ENCODE measurements around the gene PRCP.

The PRCP gene

GRCh38 chr11:82810738-82811137 is 89.5 kb downstream of the PRCP start:
- H3K27me3 ChIP-seq (replicated peaks; ENCODE audit: control insufficient read depth, insufficient read depth, low read length) = no peaks in the 10 kb centered on the region; the same call in 1 of the 2 replicates
- no peaks in the 10 kb centered on the region for H3K36me3 ChIP-seq (ENCODE audit: control insufficient read depth, insufficient read depth, low read length)
- no peak overlapping the region for H3K4me3 ChIP-seq (replicated peaks; ENCODE audit: low read depth, low read length)
- no peak for DNase-seq (ENCODE audit: extremely low read depth, insufficient read length)
- TF ChIP-seq, protein P1, sequence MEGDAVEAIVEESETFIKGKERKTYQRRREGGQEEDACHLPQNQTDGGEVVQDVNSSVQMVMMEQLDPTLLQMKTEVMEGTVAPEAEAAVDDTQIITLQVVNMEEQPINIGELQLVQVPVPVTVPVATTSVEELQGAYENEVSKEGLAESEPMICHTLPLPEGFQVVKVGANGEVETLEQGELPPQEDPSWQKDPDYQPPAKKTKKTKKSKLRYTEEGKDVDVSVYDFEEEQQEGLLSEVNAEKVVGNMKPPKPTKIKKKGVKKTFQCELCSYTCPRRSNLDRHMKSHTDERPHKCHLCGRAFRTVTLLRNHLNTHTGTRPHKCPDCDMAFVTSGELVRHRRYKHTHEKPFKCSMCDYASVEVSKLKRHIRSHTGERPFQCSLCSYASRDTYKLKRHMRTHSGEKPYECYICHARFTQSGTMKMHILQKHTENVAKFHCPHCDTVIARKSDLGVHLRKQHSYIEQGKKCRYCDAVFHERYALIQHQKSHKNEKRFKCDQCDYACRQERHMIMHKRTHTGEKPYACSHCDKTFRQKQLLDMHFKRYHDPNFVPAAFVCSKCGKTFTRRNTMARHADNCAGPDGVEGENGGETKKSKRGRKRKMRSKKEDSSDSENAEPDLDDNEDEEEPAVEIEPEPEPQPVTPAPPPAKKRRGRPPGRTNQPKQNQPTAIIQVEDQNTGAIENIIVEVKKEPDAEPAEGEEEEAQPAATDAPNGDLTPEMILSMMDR (IDR thresholded peaks at IDR 0.05; ENCODE audit: insufficient read depth, low read length, poor library complexity, severe bottlenecking) = no peak

- H3K27me3 ChIP-seq (replicated peaks; ENCODE audit: control insufficient read depth, insufficient read depth, low read length) = no peaks in the 10 kb centered on the region; the same call in 1 of the 2 replicates
- no peak overlapping the region for H3K4me3 ChIP-seq (replicated peaks; ENCODE audit: low read depth, low read length)
- TF ChIP-seq, protein P1 (IDR thresholded peaks at IDR 0.05; ENCODE audit: insufficient read depth, low read length, poor library complexity, severe bottlenecking) = no peak
These were observed 89.9 kb downstream of the PRCP start for GRCh38 chr11:82810326-82810725.

GRCh38 chr11:82807646-82808045 is 92.6 kb downstream of the PRCP start:
- no peak for DNase-seq (ENCODE audit: extremely low read depth, insufficient read length)
- TF ChIP-seq, protein P1 (IDR thresholded peaks at IDR 0.05; ENCODE audit: insufficient read depth, low read length, poor library complexity, severe bottlenecking) = no peak
- Histone ChIP-seq H3K36me3 (ENCODE audit: control insufficient read depth, insufficient read depth, low read length) (no peaks in the 10 kb centered on the region), H3K4me3 (replicated peaks; ENCODE audit: low read depth, low read length) (no peak overlapping the region), H3K27me3 (replicated peaks; ENCODE audit: control insufficient read depth, insufficient read depth, low read length) (no peaks in the 10 kb centered on the region; the same call in 1 of the 2 replicates)

More at GRCh38 chr11:82810326-82810725, 89.9 kb downstream of the PRCP start:
- no peaks in the 10 kb centered on the region for H3K36me3 ChIP-seq (ENCODE audit: control insufficient read depth, insufficient read depth, low read length)
- DNase-seq (ENCODE audit: extremely low read depth, insufficient read length) = no peak

GRCh38 chr11:82802710-82803109 is 97.5 kb downstream of the PRCP start:
- DNase-seq (ENCODE audit: extremely low read depth, insufficient read length) = no peak
- no peaks in the 10 kb centered on the region for H3K27me3 ChIP-seq (replicated peaks; ENCODE audit: control insufficient read depth, insufficient read depth, low read length)
- H3K4me3 ChIP-seq (replicated peaks; ENCODE audit: low read depth, low read length) = no peak overlapping the region
- TF ChIP-seq, protein P1 (IDR thresholded peaks at IDR 0.05; ENCODE audit: insufficient read depth, low read length, poor library complexity, severe bottlenecking) = no peak
- H3K36me3 ChIP-seq (ENCODE audit: control insufficient read depth, insufficient read depth, low read length) = no peaks in the 10 kb centered on the region

DNA sequence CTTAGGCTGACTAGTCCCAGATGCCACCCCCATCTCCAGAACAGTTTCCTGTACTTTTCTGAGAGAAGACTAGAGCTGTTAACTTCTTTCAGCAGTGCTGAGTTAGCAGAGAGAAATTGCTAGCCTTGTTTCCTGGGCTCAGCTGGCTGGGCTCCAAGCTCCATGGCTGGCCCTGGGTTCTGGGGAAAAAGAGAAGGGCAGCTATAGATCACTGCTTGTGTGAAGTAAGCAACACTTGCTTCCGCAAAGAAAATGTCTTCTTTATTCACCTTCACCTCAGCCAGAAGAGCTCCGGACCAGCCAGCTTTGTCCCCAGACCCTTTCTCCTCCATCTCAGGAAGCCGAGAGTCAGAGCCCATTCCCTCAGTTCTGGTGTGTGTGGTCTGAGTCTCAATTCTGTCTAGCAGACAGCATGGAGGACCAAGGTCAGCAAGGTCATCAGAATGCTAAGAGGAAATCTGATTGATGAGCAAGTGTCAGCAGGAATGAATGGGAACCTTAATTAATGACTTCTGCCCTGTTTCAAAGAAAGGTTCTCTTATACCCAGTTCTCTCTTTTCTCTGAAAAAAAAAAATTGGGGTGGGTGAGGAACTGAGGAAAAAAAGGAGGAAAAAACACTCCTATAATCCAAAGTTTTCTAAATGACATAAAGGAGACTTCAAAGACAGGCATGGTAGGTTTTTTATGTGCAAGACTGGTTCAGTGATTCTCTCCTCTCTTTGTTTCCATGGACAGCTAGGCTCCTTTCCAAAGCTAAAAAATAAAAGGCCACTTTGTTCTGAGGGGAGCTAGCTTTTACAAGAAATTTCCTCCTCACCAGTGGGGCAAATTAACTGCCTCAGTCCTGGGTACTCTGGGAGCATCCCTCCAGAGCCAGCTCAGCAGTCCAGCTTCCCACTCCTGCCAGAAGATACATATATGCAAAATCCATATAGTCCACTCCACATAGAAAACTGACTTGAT is 103.0 kb downstream of the PRCP start:
- no peaks in the 10 kb centered on the region for H3K36me3 ChIP-seq (ENCODE audit: control insufficient read depth, insufficient read depth, low read length)
- TF ChIP-seq, protein P1 (IDR thresholded peaks at IDR 0.05; ENCODE audit: insufficient read depth, low read length, poor library complexity, severe bottlenecking) = no peak
- DNase-seq (ENCODE audit: extremely low read depth, insufficient read length) = no peak

More for the DNA sequence above, 103.0 kb downstream of the PRCP start:
- Histone ChIP-seq H3K27me3 (replicated peaks; ENCODE audit: control insufficient read depth, insufficient read depth, low read length) (no peaks in the 10 kb centered on the region; the same call in 1 of the 2 replicates), H3K4me3 (replicated peaks; ENCODE audit: low read depth, low read length) (no peak overlapping the region)
